Sigmoid colon (tissue), 4 donors: ENCODE data around the gene KIF19.

Experiments
- EP300 ChIP-seq, 4 donors: sonication (generic); formaldehyde crosslinking; IDR thresholded peaks; one replicate each; pipeline ENCODE4 v1.6.1; 2017; ENCODE audit warnings: antibody characterized with exemption in 4 of 4
- POLR2A ChIP-seq, 2 donors: fragments of 450-650 bp; IDR thresholded peaks; one replicate each; pipeline ENCODE4 v1.6.1; 2016; ENCODE audit warnings: antibody characterized with exemption in 2 of 2, mild to moderate bottlenecking in 2 of 2, moderate library complexity in 2 of 2
- TF ChIP-seq, protein P1 (sequence below), 4 experiments: fragments of 450-650 bp in 3 of 4; fragments of 200-600 bp in 1 of 4; IDR thresholded peaks; one replicate each; pipeline ENCODE4 v1.5.1; 2016 to 2019; ENCODE audit warnings: antibody characterized with exemption in 4 of 4, mild to moderate bottlenecking in 3 of 4, moderate library complexity in 2 of 4

GRCh38 chr17:74391771-74392170 is 65.7 kb downstream of the KIF19 start:
- TF ChIP-seq EP300 (IDR thresholded peaks at IDR 0.05) (no peak), POLR2A (IDR thresholded peaks at IDR 0.05) (no peak)
- TF ChIP-seq, protein P1, sequence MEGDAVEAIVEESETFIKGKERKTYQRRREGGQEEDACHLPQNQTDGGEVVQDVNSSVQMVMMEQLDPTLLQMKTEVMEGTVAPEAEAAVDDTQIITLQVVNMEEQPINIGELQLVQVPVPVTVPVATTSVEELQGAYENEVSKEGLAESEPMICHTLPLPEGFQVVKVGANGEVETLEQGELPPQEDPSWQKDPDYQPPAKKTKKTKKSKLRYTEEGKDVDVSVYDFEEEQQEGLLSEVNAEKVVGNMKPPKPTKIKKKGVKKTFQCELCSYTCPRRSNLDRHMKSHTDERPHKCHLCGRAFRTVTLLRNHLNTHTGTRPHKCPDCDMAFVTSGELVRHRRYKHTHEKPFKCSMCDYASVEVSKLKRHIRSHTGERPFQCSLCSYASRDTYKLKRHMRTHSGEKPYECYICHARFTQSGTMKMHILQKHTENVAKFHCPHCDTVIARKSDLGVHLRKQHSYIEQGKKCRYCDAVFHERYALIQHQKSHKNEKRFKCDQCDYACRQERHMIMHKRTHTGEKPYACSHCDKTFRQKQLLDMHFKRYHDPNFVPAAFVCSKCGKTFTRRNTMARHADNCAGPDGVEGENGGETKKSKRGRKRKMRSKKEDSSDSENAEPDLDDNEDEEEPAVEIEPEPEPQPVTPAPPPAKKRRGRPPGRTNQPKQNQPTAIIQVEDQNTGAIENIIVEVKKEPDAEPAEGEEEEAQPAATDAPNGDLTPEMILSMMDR (IDR thresholded peaks at IDR 0.05): no peak
